A549 (cell line): Measurements from ENCODE around the gene TMED7.

ENCODE experiments used
- GATA3 ChIP-seq: IDR thresholded peaks from 2 replicates; pipeline ENCODE4 v1.6.1; 2012; ENCODE audit warnings: borderline replicate concordance
- JUNB ChIP-seq: fragments of >200 bp; sonication (Bioruptor Twin); formaldehyde crosslinking; IDR thresholded peaks from 2 replicates; pipeline ENCODE4 v1.6.1; 2016
- MYC ChIP-seq: IDR thresholded peaks from 2 replicates; pipeline ENCODE4 v1.6.1; 2012; ENCODE audit warnings: mild to moderate bottlenecking, inconsistent platforms, low read length, improper control_type of control experiment, borderline replicate concordance
- POLR2A ChIP-seq: IDR thresholded peaks from 2 replicates; pipeline ENCODE4 v1.6.1; 2012; ENCODE audit warnings: mild to moderate bottlenecking, low read length
- RAD21 ChIP-seq, 2 experiments: fragments of >200 bp in 1 of 2; sonication (Bioruptor Twin) in 1 of 2; formaldehyde crosslinking in 1 of 2; IDR thresholded peaks in 1 of 2; conservative IDR thresholded peaks in 1 of 2; 2 replicates in 1 of 2; 3 replicates in 1 of 2; pipeline ENCODE4 v1.6.1; 2012 to 2018; ENCODE audit warnings: inconsistent platforms in 1 of 2
- SMC3 ChIP-seq: fragments of >200 bp; sonication (Bioruptor Twin); formaldehyde crosslinking; IDR thresholded peaks from 3 replicates; pipeline ENCODE4 v1.6.1; 2018; ENCODE audit warnings: inconsistent platforms
- TF ChIP-seq, protein P1 (sequence below): fragments of >200 bp; sonication (Bioruptor Twin); formaldehyde crosslinking; IDR thresholded peaks from 3 replicates; pipeline ENCODE4 v1.5.1; 2016
- TF ChIP-seq, protein P2 (sequence below): fragments of 150-350 bp; IDR thresholded peaks from 2 replicates; pipeline ENCODE4 v1.6.1; 2014; ENCODE audit warnings: low read depth, mild to moderate bottlenecking, low read length

DNA sequence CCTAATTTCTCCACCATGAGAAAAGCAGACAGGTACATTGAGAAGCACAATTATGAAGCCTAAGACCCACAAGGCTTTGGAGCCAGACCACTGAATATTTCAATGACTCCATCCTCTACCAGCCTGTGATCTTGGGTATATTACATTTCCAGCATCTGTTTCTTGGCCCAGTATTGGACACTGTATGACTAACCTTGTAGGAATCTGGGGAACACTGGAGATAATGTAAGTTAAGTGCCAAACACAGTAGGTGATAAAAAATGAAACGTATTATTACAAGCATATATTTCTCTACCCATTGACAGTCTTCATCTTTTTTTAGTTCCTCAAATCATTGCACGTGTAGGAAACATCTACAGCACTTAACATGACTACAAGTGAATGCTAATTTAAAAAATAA lies 52.7 kb downstream of the TMED7 start:
- TF ChIP-seq, protein P1, sequence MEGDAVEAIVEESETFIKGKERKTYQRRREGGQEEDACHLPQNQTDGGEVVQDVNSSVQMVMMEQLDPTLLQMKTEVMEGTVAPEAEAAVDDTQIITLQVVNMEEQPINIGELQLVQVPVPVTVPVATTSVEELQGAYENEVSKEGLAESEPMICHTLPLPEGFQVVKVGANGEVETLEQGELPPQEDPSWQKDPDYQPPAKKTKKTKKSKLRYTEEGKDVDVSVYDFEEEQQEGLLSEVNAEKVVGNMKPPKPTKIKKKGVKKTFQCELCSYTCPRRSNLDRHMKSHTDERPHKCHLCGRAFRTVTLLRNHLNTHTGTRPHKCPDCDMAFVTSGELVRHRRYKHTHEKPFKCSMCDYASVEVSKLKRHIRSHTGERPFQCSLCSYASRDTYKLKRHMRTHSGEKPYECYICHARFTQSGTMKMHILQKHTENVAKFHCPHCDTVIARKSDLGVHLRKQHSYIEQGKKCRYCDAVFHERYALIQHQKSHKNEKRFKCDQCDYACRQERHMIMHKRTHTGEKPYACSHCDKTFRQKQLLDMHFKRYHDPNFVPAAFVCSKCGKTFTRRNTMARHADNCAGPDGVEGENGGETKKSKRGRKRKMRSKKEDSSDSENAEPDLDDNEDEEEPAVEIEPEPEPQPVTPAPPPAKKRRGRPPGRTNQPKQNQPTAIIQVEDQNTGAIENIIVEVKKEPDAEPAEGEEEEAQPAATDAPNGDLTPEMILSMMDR = no peak
- TF ChIP-seq MYC = no peak
- TF ChIP-seq SMC3 = no peak
- TF ChIP-seq, protein P2, sequence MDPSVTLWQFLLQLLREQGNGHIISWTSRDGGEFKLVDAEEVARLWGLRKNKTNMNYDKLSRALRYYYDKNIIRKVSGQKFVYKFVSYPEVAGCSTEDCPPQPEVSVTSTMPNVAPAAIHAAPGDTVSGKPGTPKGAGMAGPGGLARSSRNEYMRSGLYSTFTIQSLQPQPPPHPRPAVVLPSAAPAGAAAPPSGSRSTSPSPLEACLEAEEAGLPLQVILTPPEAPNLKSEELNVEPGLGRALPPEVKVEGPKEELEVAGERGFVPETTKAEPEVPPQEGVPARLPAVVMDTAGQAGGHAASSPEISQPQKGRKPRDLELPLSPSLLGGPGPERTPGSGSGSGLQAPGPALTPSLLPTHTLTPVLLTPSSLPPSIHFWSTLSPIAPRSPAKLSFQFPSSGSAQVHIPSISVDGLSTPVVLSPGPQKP = no peak
- no peak for TF ChIP-seq RAD21 (conservative IDR thresholded peaks at IDR 0.05 in 1 of 2, IDR thresholded peaks at IDR 0.05 in 1 of 2)
- TF ChIP-seq POLR2A = no peak
- no peak for TF ChIP-seq GATA3
- TF ChIP-seq JUNB = no peak
